Medulla oblongata (tissue), 1 donor: ENCODE data around the gene EPB41L5.

Source experiments
- DNase-seq: peaks from one replicate; pipeline ENCODE4 v3.0.0-alpha.2; 2015; ENCODE audit errors: extremely low spot score

The EPB41L5 gene

GRCh38 chr2:120224735-120225548 is 212.1 kb downstream of the EPB41L5 start:
- DNase-seq, result no peak

GRCh38 chr2:120225549-120226065 is 212.7 kb downstream of the EPB41L5 start:
- no peak for DNase-seq

GRCh38 chr2:120226316-120226715 is 213.4 kb downstream of the EPB41L5 start:
- no peak for DNase-seq

GRCh38 chr2:120227111-120227991 is 214.5 kb downstream of the EPB41L5 start:
- DNase-seq, result no peak

GRCh38 chr2:120228503-120228902 is 215.6 kb downstream of the EPB41L5 start:
- DNase-seq, result no peak
